Measurements from ENCODE around the gene HM13. TPM values are rescaled to one million over a fixed set of nuclear protein-coding genes. Genes with fewer than 3 reads are reported as not detected.
"Not testable (repeated sequence)": the region's sequence is repeated elsewhere in the genome, so short reads cannot be mapped to it uniquely, and the experiment has no call there.

The HM13 gene
- total and polyA plus RNA-seq, 7 donors, result 34.8 to 304 (median 62.5) TPM

- peak; percentile 89 to 95 (median 93) for TF ChIP-seq CTCF (IDR thresholded peaks at IDR 0.05)
- not testable (repeated sequence) for H3K36me3 ChIP-seq, H3K4me3 ChIP-seq, H3K9me3 ChIP-seq, H3K27me3 ChIP-seq, H3K4me1 ChIP-seq
- peak; percentile 94 for DNase-seq
- 34% methylated on average over 20 of the region's 20 CpGs for WGBS, 2 donors
- H3K27ac ChIP-seq, result peak overlapping the region in 1 of 4 donors; percentile 10
- intact Hi-C loops (cut with DNase I), result loop anchor here (1.0 kb wide), 1 partner anchor 43 kb away; no protein-coding TSS in a partner anchor
Measured at GRCh38 chr20:31502884-31503673, 11.2 kb upstream of the HM13 start.

- H3K9me3 ChIP-seq, result no peaks in the 10 kb centered on the region
- no peaks in the 10 kb centered on the region for H3K36me3 ChIP-seq
- H3K27ac ChIP-seq, result no peak overlapping the region
- no peak overlapping the region for H3K4me3 ChIP-seq
- intact Hi-C loops (cut with DNase I), result no loop called here
- no peak for DNase-seq
- H3K27me3 ChIP-seq, result no peaks in the 10 kb centered on the region
- H3K4me1 ChIP-seq, result no peaks in the 10 kb centered on the region
- 86 to 87% methylated on average over 1 of the region's 1 CpG for WGBS, 2 donors
- no peak for TF ChIP-seq EP300 (IDR thresholded peaks at IDR 0.05)
- TF ChIP-seq POLR2A (IDR thresholded peaks at IDR 0.05), result no peak
- TF ChIP-seq CTCF (IDR thresholded peaks at IDR 0.05), result no peak
- TF ChIP-seq POLR2AphosphoS5 (IDR thresholded peaks at IDR 0.05), result no peak
Measured at GRCh38 chr20:31505903-31506302, 8.3 kb upstream of the HM13 start.

GRCh38 chr20:31508517-31509244 lies 5.6 kb upstream of the HM13 start:
- 81 to 86% methylated on average over 5 of the region's 5 CpGs for WGBS, 2 donors
- intact Hi-C loops (cut with DNase I), result no loop called here
- TF ChIP-seq CTCF (IDR thresholded peaks at IDR 0.05) (no peak), POLR2A (IDR thresholded peaks at IDR 0.05) (no peak), EP300 (IDR thresholded peaks at IDR 0.05) (no peak), POLR2AphosphoS5 (IDR thresholded peaks at IDR 0.05) (no peak)

GRCh38 chr20:31515072-31515774 lies 981 bp downstream of the HM13 start:
- H3K4me3 ChIP-seq, result peak overlapping the region; percentile 74 to 85 (median 84)
- DNase-seq, result no peak
- TF ChIP-seq POLR2A (IDR thresholded peaks at IDR 0.05) (no peak), EP300 (IDR thresholded peaks at IDR 0.05) (no peak), CTCF (IDR thresholded peaks at IDR 0.05) (no peak), POLR2AphosphoS5 (IDR thresholded peaks at IDR 0.05) (no peak)
- peaks cover 0 to 7% (median 0%) of the 10 kb centered on the region in 4 donors for H3K36me3 ChIP-seq
- H3K9me3 ChIP-seq, result no peaks in the 10 kb centered on the region
- WGBS, 2 donors, result 11 to 13% methylated on average over 4 of the region's 4 CpGs
- no peaks in the 10 kb centered on the region for H3K27me3 ChIP-seq
- intact Hi-C loops (cut with DNase I), result no loop called here
- peaks cover 0 to 41% (median 29%) of the 10 kb centered on the region in 4 donors for H3K4me1 ChIP-seq
- peak overlapping the region; percentile 79 to 86 (median 84) for H3K27ac ChIP-seq

More at GRCh38 chr20:31508517-31509244, 5.6 kb upstream of the HM13 start:
- H3K4me3 ChIP-seq, result no peak overlapping the region
- no peaks in the 10 kb centered on the region for H3K9me3 ChIP-seq
- no peaks in the 10 kb centered on the region for H3K36me3 ChIP-seq
- no peaks in the 10 kb centered on the region for H3K27me3 ChIP-seq
- DNase-seq, result no peak
- H3K27ac ChIP-seq, result no peak overlapping the region
- H3K4me1 ChIP-seq, result peaks cover 0 to under 1% (median 0%) of the 10 kb centered on the region in 4 donors
